ENCODE data around the gene AQR. TPM values are rescaled to one million over a fixed set of nuclear protein-coding genes. Genes with fewer than 3 reads are reported as not detected.
A peak's percentile ranks its signal among the peaks of the same experiment; 100 is the strongest.

Gene AQR
- total and polyA plus RNA-seq, 2 of the 13 experiments (the other 11 are each of a cell fraction or from before 2014, with no cell fraction given): 18.7 to 31.3 TPM

DNA sequence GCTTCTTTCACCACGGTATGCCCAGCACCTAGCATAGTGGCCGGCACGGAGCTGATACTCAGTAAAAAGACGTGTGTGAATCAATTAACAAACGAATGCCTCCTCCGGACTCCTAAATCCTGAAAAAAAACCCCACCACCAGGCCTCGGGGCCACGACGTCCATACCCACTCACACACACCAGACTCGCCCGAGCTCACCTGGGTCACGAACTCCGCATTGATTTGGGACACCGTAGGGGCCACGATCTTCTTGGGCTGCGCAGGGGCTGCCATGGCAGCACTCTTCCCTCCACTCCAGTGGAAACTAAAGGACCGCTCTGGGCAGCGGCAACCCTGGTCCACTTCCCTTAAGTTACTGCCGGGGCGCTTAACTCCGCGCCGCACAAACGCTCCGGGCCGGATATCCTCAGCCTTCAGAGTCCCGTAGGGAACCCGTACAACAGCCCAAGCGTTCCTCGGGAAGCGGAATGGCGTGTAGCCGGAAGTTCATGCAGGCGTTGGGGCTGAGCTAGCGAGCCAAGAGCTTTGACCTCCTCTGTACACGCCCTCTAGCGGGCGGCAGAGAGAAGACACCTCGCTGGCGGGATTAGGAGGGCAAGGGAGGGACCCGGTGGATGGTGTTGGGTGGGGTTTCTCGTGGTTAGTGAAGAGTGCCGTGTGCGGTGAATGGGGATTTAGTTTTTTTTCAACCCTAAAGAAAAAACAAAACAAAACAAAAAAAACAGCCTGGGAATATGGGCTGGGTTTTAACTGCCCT is at the start of gene AQR (continued):
- TF ChIP-seq ZNF788 (CRISPR knock-in tag; IDR thresholded peaks at IDR 0.05; ENCODE audit: borderline replicate concordance) (peak; percentile 96), TOE1 (CRISPR knock-in tag; IDR thresholded peaks at IDR 0.05) (no peak), REPIN1 (CRISPR knock-in tag; IDR thresholded peaks at IDR 0.05; ENCODE audit: borderline replicate concordance, low read depth) (peak; percentile 94), ZNF572 (CRISPR knock-in tag; IDR thresholded peaks at IDR 0.05) (no peak), ESRRA (CRISPR knock-in tag; IDR thresholded peaks at IDR 0.05; ENCODE audit: low read depth) (peak; percentile 55; the same call in 1 of the 2 replicates), U2AF1 (optimal IDR thresholded peaks at IDR 0.05; ENCODE audit: low read depth, low read length) (peak; percentile 84), ZKSCAN8 (CRISPR knock-in tag; IDR thresholded peaks at IDR 0.05; ENCODE audit: borderline replicate concordance) (peak; percentile 73; the same call in 1 of the 2 replicates), SMYD3 (CRISPR knock-in tag; IDR thresholded peaks at IDR 0.05) (0 out of 2 replicates have a peak, but pooled peaks have one; percentile 59), SRSF1 (optimal IDR thresholded peaks at IDR 0.05; ENCODE audit: low read depth, low read length) (peak; percentile 82), ZNF547 (CRISPR knock-in tag; IDR thresholded peaks at IDR 0.05) (no peak), MBD4 (IDR thresholded peaks at IDR 0.05; ENCODE audit: borderline replicate concordance, low read length) (no peak), ZFP36 (IDR thresholded peaks at IDR 0.05; ENCODE audit: borderline replicate concordance, low read depth, low read length, partially characterized antibody) (no peak), RORA (CRISPR knock-in tag; IDR thresholded peaks at IDR 0.05) (no peak), NFKBIZ (CRISPR knock-in tag; IDR thresholded peaks at IDR 0.05) (no peak; the same call in 1 of the 2 replicates), ZNF569 (CRISPR knock-in tag; IDR thresholded peaks at IDR 0.05; ENCODE audit: borderline replicate concordance) (0 out of 2 replicates have a peak, but pooled peaks have one; percentile 60), ZNF530 (CRISPR knock-in tag; IDR thresholded peaks at IDR 0.05; ENCODE audit: low read depth) (no peak), CEBPB (IDR thresholded peaks at IDR 0.05; ENCODE audit: borderline replicate concordance, low read depth, low read length) (no peak)
- TF ChIP-seq, protein P1, sequence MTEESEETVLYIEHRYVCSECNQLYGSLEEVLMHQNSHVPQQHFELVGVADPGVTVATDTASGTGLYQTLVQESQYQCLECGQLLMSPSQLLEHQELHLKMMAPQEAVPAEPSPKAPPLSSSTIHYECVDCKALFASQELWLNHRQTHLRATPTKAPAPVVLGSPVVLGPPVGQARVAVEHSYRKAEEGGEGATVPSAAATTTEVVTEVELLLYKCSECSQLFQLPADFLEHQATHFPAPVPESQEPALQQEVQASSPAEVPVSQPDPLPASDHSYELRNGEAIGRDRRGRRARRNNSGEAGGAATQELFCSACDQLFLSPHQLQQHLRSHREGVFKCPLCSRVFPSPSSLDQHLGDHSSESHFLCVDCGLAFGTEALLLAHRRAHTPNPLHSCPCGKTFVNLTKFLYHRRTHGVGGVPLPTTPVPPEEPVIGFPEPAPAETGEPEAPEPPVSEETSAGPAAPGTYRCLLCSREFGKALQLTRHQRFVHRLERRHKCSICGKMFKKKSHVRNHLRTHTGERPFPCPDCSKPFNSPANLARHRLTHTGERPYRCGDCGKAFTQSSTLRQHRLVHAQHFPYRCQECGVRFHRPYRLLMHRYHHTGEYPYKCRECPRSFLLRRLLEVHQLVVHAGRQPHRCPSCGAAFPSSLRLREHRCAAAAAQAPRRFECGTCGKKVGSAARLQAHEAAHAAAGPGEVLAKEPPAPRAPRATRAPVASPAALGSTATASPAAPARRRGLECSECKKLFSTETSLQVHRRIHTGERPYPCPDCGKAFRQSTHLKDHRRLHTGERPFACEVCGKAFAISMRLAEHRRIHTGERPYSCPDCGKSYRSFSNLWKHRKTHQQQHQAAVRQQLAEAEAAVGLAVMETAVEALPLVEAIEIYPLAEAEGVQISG (CRISPR knock-in tag; IDR thresholded peaks at IDR 0.05): peak; percentile 99
- TF ChIP-seq, protein P2, sequence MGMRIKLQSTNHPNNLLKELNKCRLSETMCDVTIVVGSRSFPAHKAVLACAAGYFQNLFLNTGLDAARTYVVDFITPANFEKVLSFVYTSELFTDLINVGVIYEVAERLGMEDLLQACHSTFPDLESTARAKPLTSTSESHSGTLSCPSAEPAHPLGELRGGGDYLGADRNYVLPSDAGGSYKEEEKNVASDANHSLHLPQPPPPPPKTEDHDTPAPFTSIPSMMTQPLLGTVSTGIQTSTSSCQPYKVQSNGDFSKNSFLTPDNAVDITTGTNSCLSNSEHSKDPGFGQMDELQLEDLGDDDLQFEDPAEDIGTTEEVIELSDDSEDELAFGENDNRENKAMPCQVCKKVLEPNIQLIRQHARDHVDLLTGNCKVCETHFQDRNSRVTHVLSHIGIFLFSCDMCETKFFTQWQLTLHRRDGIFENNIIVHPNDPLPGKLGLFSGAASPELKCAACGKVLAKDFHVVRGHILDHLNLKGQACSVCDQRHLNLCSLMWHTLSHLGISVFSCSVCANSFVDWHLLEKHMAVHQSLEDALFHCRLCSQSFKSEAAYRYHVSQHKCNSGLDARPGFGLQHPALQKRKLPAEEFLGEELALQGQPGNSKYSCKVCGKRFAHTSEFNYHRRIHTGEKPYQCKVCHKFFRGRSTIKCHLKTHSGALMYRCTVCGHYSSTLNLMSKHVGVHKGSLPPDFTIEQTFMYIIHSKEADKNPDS (CRISPR knock-in tag; IDR thresholded peaks at IDR 0.05): no peak
- TF ChIP-seq, protein P3, sequence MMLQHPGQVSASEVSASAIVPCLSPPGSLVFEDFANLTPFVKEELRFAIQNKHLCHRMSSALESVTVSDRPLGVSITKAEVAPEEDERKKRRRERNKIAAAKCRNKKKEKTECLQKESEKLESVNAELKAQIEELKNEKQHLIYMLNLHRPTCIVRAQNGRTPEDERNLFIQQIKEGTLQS (CRISPR knock-in tag; IDR thresholded peaks at IDR 0.05): 0 out of 2 replicates have a peak, but pooled peaks have one; percentile 31
- TF ChIP-seq, protein P4, sequence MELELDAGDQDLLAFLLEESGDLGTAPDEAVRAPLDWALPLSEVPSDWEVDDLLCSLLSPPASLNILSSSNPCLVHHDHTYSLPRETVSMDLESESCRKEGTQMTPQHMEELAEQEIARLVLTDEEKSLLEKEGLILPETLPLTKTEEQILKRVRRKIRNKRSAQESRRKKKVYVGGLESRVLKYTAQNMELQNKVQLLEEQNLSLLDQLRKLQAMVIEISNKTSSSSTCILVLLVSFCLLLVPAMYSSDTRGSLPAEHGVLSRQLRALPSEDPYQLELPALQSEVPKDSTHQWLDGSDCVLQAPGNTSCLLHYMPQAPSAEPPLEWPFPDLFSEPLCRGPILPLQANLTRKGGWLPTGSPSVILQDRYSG (CRISPR knock-in tag; IDR thresholded peaks at IDR 0.05): no peak
- TF ChIP-seq, protein P5, sequence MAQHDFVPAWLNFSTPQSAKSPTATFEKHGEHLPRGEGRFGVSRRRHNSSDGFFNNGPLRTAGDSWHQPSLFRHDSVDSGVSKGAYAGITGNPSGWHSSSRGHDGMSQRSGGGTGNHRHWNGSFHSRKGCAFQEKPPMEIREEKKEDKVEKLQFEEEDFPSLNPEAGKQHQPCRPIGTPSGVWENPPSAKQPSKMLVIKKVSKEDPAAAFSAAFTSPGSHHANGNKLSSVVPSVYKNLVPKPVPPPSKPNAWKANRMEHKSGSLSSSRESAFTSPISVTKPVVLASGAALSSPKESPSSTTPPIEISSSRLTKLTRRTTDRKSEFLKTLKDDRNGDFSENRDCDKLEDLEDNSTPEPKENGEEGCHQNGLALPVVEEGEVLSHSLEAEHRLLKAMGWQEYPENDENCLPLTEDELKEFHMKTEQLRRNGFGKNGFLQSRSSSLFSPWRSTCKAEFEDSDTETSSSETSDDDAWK (CRISPR knock-in tag; IDR thresholded peaks at IDR 0.05): no peak
